B cell (primary cell): ENCODE results near the gene TRIM28. TPM values are rescaled to one million over a fixed set of nuclear protein-coding genes. Genes with fewer than 3 reads are reported as not detected.

Experiments used
- ATAC-seq: fragments of 200-7000 bp; cut with Tn5 transposase; one replicate; pipeline ENCODE4 v1.10.0; 2021; ENCODE audit warnings: low read depth, mild to moderate bottlenecking, moderate number of reproducible peaks, moderate library complexity
- CTCF ChIA-PET: fragments of 350-600 bp; sonication (Branson Sonifier 250); formaldehyde crosslinking; loops from one replicate; lab custom pipeline; 2021; ENCODE audit warnings: antibody characterized with exemption, inconsistent platforms; lab: Charles Lee
- POLR2A ChIA-PET: fragments of 350-600 bp; sonication (Branson Sonifier 250); formaldehyde crosslinking; loops from one replicate; lab custom pipeline; 2021; ENCODE audit warnings: antibody characterized with exemption; lab: Charles Lee
- DNase-seq: peaks from one replicate; pipeline ENCODE4 v3.0.0; 2013
- H2AFZ ChIP-seq: 2 replicates; pipeline ENCODE4 v1.6.1; 2012; ENCODE audit warnings: mild to moderate bottlenecking, low read depth, low read length; ENCODE audit not compliant: insufficient read depth, poor library complexity, severe bottlenecking
- H3K27ac ChIP-seq, 2 donors: 1 replicate in 1 of 2; 2 replicates in 1 of 2; pipeline ENCODE4 v1.5.1; 2012 to 2013; ENCODE audit warnings: low read length in 2 of 2, mild to moderate bottlenecking in 2 of 2, moderate library complexity in 1 of 2
- H3K27me3 ChIP-seq, 4 experiments: fragments of 200-600 bp in 1 of 4; sonication (generic) in 1 of 4; replicated peaks in 1 of 4; 1 replicate in 2 of 4; 2 replicates in 2 of 4; pipeline versions ENCODE4 v1.6.1 to v1.7.0; 2013 to 2016; ENCODE audit warnings: low read length in 3 of 4, mild to moderate bottlenecking in 2 of 4, mixed read lengths in 1 of 4, moderate library complexity in 1 of 4; ENCODE audit not compliant: insufficient read depth in 4 of 4, control insufficient read depth in 3 of 4; ENCODE audit errors: control extremely low read depth in 1 of 4
- H3K36me3 ChIP-seq, 2 experiments: replicated peaks in 1 of 2; 1 replicate in 1 of 2; 2 replicates in 1 of 2; pipeline versions ENCODE4 v1.6.1 to v1.7.1; 2013; ENCODE audit warnings: low read length in 1 of 2; ENCODE audit not compliant: insufficient read depth in 2 of 2, control insufficient read depth in 1 of 2; ENCODE audit errors: control extremely low read depth in 1 of 2, extremely low read depth in 1 of 2
- H3K4me1 ChIP-seq, 2 donors: fragments of 200-600 bp in 1 of 2; sonication (generic) in 1 of 2; 1 replicate in 1 of 2; 2 replicates in 1 of 2; pipeline versions ENCODE4 v1.5.1 to v1.6.1; 2013 to 2017; ENCODE audit warnings: low read length in 2 of 2; ENCODE audit not compliant: control insufficient read depth in 2 of 2, insufficient read depth in 2 of 2
- H3K4me2 ChIP-seq: replicated peaks from 2 replicates; pipeline ENCODE3; 2012; ENCODE audit warnings: mild to moderate bottlenecking, low read depth, low read length; ENCODE audit not compliant: poor library complexity, severe bottlenecking
- H3K4me3 ChIP-seq, 5 experiments: fragments of 200-600 bp in 1 of 5; sonication (generic) in 1 of 5; 1 replicate in 3 of 5; 2 replicates in 2 of 5; pipeline versions ENCODE4 v1.5.1 to v1.7.0; 2011 to 2016; ENCODE audit warnings: low read length in 4 of 5, mild to moderate bottlenecking in 4 of 5, low read depth in 2 of 5, control low read depth in 1 of 5, moderate library complexity in 1 of 5; ENCODE audit not compliant: insufficient read depth in 1 of 5; ENCODE audit errors: control extremely low read depth in 1 of 5, extremely low read depth in 1 of 5
- H3K79me2 ChIP-seq: fragments of 200-600 bp; sonication (generic); one replicate; pipeline ENCODE4 v1.6.0; 2016; ENCODE audit warnings: low read length; ENCODE audit not compliant: control insufficient read depth, insufficient read depth
- H3K9ac ChIP-seq: fragments of 200-600 bp; sonication (generic); 2 replicates; pipeline ENCODE4 v1.6.1; 2017; ENCODE audit warnings: mild to moderate bottlenecking, low read length, moderate library complexity
- H3K9me3 ChIP-seq, 3 donors: one replicate each; pipeline versions ENCODE4 v1.6.1 to v1.7.1; 2013; ENCODE audit warnings: low read length in 2 of 3; ENCODE audit not compliant: control insufficient read depth in 2 of 3, insufficient read depth in 1 of 3; ENCODE audit errors: control extremely low read depth in 1 of 3
- H4K20me1 ChIP-seq: 2 replicates; pipeline ENCODE4 v1.6.0; 2012; ENCODE audit warnings: mild to moderate bottlenecking, low read length; ENCODE audit not compliant: insufficient read depth, control insufficient read depth, poor library complexity, severe bottlenecking
- H3K27ac Mint-ChIP-seq: one replicate; pipeline ENCODE4 v1.8.0; 2021; ENCODE audit warnings: mixed read lengths
- H3K27me3 Mint-ChIP-seq: one replicate; pipeline ENCODE4 v1.8.0; 2021; ENCODE audit warnings: mixed read lengths
- H3K4me1 Mint-ChIP-seq: one replicate; pipeline ENCODE4 v1.8.0; 2021; ENCODE audit warnings: mixed read lengths
- H3K4me3 Mint-ChIP-seq: one replicate; pipeline ENCODE4 v1.8.0; 2021; ENCODE audit warnings: mixed read lengths
- H3K9me3 Mint-ChIP-seq: one replicate; pipeline ENCODE4 v1.8.0; 2022; ENCODE audit warnings: mixed read lengths; ENCODE audit not compliant: insufficient read depth
- EZH2 ChIP-seq: IDR thresholded peaks from 2 replicates; pipeline ENCODE4 v1.6.1; 2012; ENCODE audit warnings: borderline replicate concordance, low read depth, mild to moderate bottlenecking, moderate library complexity, low read length; ENCODE audit not compliant: insufficient read depth, poor library complexity, severe bottlenecking
- WGBS: methylation state at CpG from one replicate; pipeline ENCODE4 v1.1.5; 2013; ENCODE audit warnings: missing lambda C conversion rate; ENCODE audit not compliant: insufficient coverage; 5-methylcytosine and 5-hydroxymethylcytosine counted together
- intact Hi-C: fragments of 100-400 bp; cut with micrococcal nuclease; formaldehyde crosslinking; loops from one replicate; pipeline ENCODE4 v1.10.0; 2022
- polyA plus RNA-seq: library from polyadenylated mRNA; depleted of rRNA; stranded (reverse); fragments of >200 nt; gene quantifications from 2 replicates; pipeline ENCODE4 v1.2.3, GENCODE V29; 2012
- total RNA-seq, 2 donors: library from RNA; stranded (reverse); fragments of 120-200 nt in 1 of 2; gene quantifications; 1 replicate in 1 of 2; 2 replicates in 1 of 2; pipeline versions ENCODE4 v1.2.3 to v1.2.4, GENCODE V29; 2013 to 2022
- TF ChIP-seq, protein P1 (sequence below): fragments of 200-600 bp; IDR thresholded peaks from one replicate; pipeline ENCODE4 v1.8.0; 2022; ENCODE audit warnings: antibody characterized with exemption, mild to moderate bottlenecking

TRIM28 gene
- total and polyA plus RNA-seq, 2 donors (not counting 1 experiment from before 2014, with no cell fraction given): 370 to 569 TPM

DNA sequence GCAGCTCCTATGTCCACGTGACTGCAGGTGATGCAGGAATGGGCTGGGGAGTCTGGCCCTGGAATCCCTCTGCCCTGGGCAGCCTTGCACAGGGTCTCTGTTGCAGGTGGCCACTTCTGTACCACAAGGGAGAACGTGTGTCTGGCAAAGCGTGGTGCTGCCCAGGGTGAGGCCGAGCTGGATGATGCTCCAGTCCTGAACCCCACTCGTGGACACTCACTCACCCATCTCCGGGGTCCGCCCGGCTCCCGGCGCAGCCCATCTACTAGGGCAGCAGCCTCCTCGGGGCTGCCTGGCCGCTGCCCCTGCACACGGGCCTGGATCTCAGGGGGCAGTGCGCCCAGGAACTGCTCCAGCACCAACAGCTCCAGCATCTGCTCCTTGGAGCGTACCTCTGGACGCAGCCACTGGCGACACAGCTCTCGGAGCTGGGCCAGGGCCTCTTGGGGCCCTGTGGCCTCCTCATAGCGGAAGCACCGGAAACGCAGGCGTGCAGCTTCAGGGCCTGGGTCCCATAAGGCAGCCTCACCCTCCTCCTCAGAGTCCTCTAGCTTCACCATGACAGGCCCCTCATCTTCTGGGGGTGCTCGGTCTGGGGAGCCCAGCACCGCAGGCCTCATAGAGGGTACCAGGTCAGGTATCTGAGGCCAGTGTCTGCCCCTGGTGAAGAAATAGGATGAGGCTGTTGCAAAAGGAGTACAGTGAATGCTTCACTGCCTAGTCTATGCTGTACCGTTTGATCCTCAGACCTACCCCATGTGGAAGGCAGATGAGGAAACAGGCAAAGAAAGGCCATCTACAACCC lies 27.1 kb downstream of the TRIM28 start:
- Histone ChIP-seq H3K79me2 (peaks cover 15% of the 10 kb centered on the region), H3K4me1 (peaks cover 24 to 34% of the 10 kb centered on the region in 2 donors), H4K20me1 (no peaks in the 10 kb centered on the region), H2AFZ (no peak overlapping the region), H3K4me3 (no peak overlapping the region), H3K36me3 (peaks cover 0 to 16% of the 10 kb centered on the region in 2 experiments), H3K27ac (no peak overlapping the region), H3K9me3 (peaks cover 0 to 11% (median 0%) of the 10 kb centered on the region in 3 donors), H3K27me3 (no peaks in the 10 kb centered on the region), H3K4me2 (no peak overlapping the region), H3K9ac (no peak overlapping the region)
- WGBS: 91% methylated on average over 23 of the region's 25 CpGs
- ATAC-seq (no peak), DNase-seq (no peak)
- CTCF ChIA-PET: interaction anchor here (1.2 to 3.0 kb wide), 3 partner anchors 9 to 51 kb away, joined by 3 to 10 read pairs (median 4); no protein-coding TSS in a partner anchor
- H3K27ac Mint-ChIP-seq: peak overlapping the region; percentile 6
- POLR2A ChIA-PET: interaction anchor here (2.1 to 2.4 kb wide), 3 partner anchors 11 to 51 kb away, joined by 13 to 23 read pairs (median 13); partner anchors contain the start of genes CHMP2A, UBE2M and ZBTB45
- TF ChIP-seq EZH2: no peak
- TF ChIP-seq, protein P1, sequence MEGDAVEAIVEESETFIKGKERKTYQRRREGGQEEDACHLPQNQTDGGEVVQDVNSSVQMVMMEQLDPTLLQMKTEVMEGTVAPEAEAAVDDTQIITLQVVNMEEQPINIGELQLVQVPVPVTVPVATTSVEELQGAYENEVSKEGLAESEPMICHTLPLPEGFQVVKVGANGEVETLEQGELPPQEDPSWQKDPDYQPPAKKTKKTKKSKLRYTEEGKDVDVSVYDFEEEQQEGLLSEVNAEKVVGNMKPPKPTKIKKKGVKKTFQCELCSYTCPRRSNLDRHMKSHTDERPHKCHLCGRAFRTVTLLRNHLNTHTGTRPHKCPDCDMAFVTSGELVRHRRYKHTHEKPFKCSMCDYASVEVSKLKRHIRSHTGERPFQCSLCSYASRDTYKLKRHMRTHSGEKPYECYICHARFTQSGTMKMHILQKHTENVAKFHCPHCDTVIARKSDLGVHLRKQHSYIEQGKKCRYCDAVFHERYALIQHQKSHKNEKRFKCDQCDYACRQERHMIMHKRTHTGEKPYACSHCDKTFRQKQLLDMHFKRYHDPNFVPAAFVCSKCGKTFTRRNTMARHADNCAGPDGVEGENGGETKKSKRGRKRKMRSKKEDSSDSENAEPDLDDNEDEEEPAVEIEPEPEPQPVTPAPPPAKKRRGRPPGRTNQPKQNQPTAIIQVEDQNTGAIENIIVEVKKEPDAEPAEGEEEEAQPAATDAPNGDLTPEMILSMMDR: no peak
- H3K4me1 Mint-ChIP-seq: peaks cover 33% of the 10 kb centered on the region
- intact Hi-C loops: no loop called here
- H3K4me3 Mint-ChIP-seq: peak overlapping the region; percentile 7
- H3K27me3 Mint-ChIP-seq: no peaks in the 10 kb centered on the region
- H3K9me3 Mint-ChIP-seq: no peaks in the 10 kb centered on the region

DNA sequence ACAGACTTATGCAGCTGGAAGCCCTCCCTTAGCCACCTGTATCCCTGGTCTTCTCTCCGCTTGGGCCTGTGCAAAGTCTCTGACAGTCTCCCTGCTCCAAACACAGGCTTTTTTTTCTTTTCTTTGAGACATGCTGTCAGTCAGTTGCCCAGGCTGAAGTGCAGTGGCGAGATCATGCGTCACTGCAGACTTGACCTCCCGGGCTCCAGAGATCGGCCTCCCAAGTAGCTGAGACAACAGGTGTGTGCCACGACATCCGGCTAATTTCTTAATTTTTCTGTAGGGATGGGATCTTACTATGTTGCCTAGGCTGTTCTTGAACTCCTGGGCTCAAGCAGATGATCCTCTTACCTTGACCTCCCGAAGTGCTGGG lies 27.7 kb downstream of the TRIM28 start:
- Histone ChIP-seq H3K4me3 (no peak overlapping the region), H3K36me3 (peaks cover 0 to 16% of the 10 kb centered on the region in 2 experiments), H3K4me2 (peak overlapping the region; percentile 87), H2AFZ (no peak overlapping the region), H3K27me3 (no peaks in the 10 kb centered on the region), H4K20me1 (no peaks in the 10 kb centered on the region), H3K27ac (no peak overlapping the region), H3K79me2 (peaks cover 15% of the 10 kb centered on the region), H3K9me3 (peaks cover 0 to 11% (median 0%) of the 10 kb centered on the region in 3 donors), H3K4me1 (peaks cover 25 to 36% of the 10 kb centered on the region in 2 donors), H3K9ac (no peak overlapping the region)
- H3K27me3 Mint-ChIP-seq: no peaks in the 10 kb centered on the region
- peaks cover 35% of the 10 kb centered on the region for H3K4me1 Mint-ChIP-seq
- H3K9me3 Mint-ChIP-seq: no peaks in the 10 kb centered on the region
- H3K27ac Mint-ChIP-seq: peak overlapping the region; percentile 6
- DNase-seq (no peak), ATAC-seq (no peak)
- intact Hi-C loops: no loop called here
- 98% methylated on average over 8 of the region's 8 CpGs for WGBS
- peak overlapping the region; percentile 95 for H3K4me3 Mint-ChIP-seq
- CTCF ChIA-PET: interaction anchor here (1.2 to 3.0 kb wide), 3 partner anchors 10 to 51 kb away, joined by 3 to 10 read pairs (median 4); no protein-coding TSS in a partner anchor
- POLR2A ChIA-PET: interaction anchor here (1.6 to 2.4 kb wide), 4 partner anchors 12 to 52 kb away, joined by 6 to 23 read pairs (median 13); partner anchors contain the start of genes CHMP2A, TRIM28, UBE2M and ZBTB45
- TF ChIP-seq, protein P1: no peak
- no peak for TF ChIP-seq EZH2
